ENCODE data around the gene EVI5L. TPM values are rescaled to one million over a fixed set of nuclear protein-coding genes. Genes with fewer than 3 reads are reported as not detected.

The EVI5L gene
- polyA plus RNA-seq, 1 of the 3 experiments (the other 2 are of a cell fraction), result 9.7 TPM

- TF ChIP-seq RCOR1 (IDR thresholded peaks at IDR 0.05; ENCODE audit: low read length), result no peak
- TF ChIP-seq IRF3 (IDR thresholded peaks at IDR 0.05; ENCODE audit: low read depth, low read length), result no peak
Observed at GRCh38 chr19:7850000-7850813, 20.2 kb downstream of the EVI5L start (continued).

GRCh38 chr19:7850945-7851622 is 21.1 kb downstream of the EVI5L start:
- no peak overlapping the region for H3K4me2 ChIP-seq
- no peak overlapping the region for H2AFZ ChIP-seq (ENCODE audit: low read depth)
- no peaks in the 10 kb centered on the region for H3K9me2 ChIP-seq
- peaks cover 0 to 14% of the 10 kb centered on the region in 2 experiments; a peak in 1 of 4 replicates for H3K4me1 ChIP-seq (ENCODE audit: control insufficient read depth in 1 of 2, insufficient read depth in 2 of 2, low read depth in 1 of 2, low read length in 1 of 2)
- no peak overlapping the region for H3K9ac ChIP-seq
- no peaks in the 10 kb centered on the region for H3K9me3 ChIP-seq
- DNase-seq, result no peak
- no peaks in the 10 kb centered on the region for H3K79me2 ChIP-seq (ENCODE audit: insufficient read depth)
- no peak overlapping the region for H3K4me3 ChIP-seq (ENCODE audit: low read depth in 2 of 2, low read length in 1 of 2)
- H3K36me3 ChIP-seq (replicated peaks in 1 of 2; ENCODE audit: control insufficient read depth in 1 of 2, insufficient read depth in 2 of 2, low read length in 1 of 2), result no peaks in the 10 kb centered on the region
- no peaks in the 10 kb centered on the region for H4K20me1 ChIP-seq (ENCODE audit: insufficient read depth)
- CTCF ChIA-PET, result interaction anchor here (0.5 to 3.2 kb wide), 3 partner anchors 11 to 151 kb away, joined by 3 to 41 read pairs (median 4); no protein-coding TSS in a partner anchor
- WGBS (ENCODE audit: low lambda C conversion rate), result 89% methylated on average over 9 of the region's 19 CpGs
- POLR2A ChIA-PET, result no interaction called here
- no peaks in the 10 kb centered on the region for H3F3A ChIP-seq (replicated peaks; ENCODE audit: insufficient read depth)
- no peaks in the 10 kb centered on the region for H3K27me3 ChIP-seq (ENCODE audit: insufficient read depth)
- TF ChIP-seq TAF1 (IDR thresholded peaks at IDR 0.05; ENCODE audit: borderline replicate concordance, low read depth, low read length) (no peak), REST (IDR thresholded peaks at IDR 0.05; ENCODE audit: low read depth, low read length) (no peak), SIN3A (IDR thresholded peaks at IDR 0.05; ENCODE audit: borderline replicate concordance, low read depth, low read length) (no peak), FOXM1 (IDR thresholded peaks at IDR 0.05; ENCODE audit: low read depth) (no peak), JUND (IDR thresholded peaks at IDR 0.05) (no peak), CTCF (IDR thresholded peaks at IDR 0.05) (no peak)
- H3K27ac ChIP-seq (ENCODE audit: low read depth in 2 of 2, low read length in 1 of 2), result no peak overlapping the region
